Skeletal muscle tissue (tissue), 4 donors: ENCODE measurements around the gene PHAF1. TPM values are rescaled to one million over a fixed set of nuclear protein-coding genes. Genes with fewer than 3 reads are reported as not detected.

Experiments
- H3K27ac ChIP-seq: one replicate; pipeline ENCODE4 v1.7.0; 2013; ENCODE audit warnings: mild to moderate bottlenecking, low read depth, low read length, inconsistent platforms
- H3K27me3 ChIP-seq, 3 donors: one replicate each; pipeline ENCODE4 v1.7.0; 2013; ENCODE audit warnings: low read length in 3 of 3; ENCODE audit not compliant: control insufficient read depth in 3 of 3, insufficient read depth in 3 of 3
- H3K36me3 ChIP-seq, 3 donors: one replicate each; pipeline ENCODE4 v1.7.0; 2013; ENCODE audit warnings: low read length in 3 of 3; ENCODE audit not compliant: control insufficient read depth in 3 of 3, insufficient read depth in 3 of 3
- H3K4me1 ChIP-seq, 3 donors: one replicate each; pipeline ENCODE4 v1.7.0; 2013; ENCODE audit warnings: low read length in 3 of 3, mild to moderate bottlenecking in 3 of 3; ENCODE audit not compliant: control insufficient read depth in 3 of 3, insufficient read depth in 3 of 3
- H3K4me3 ChIP-seq, 3 donors: one replicate each; pipeline ENCODE4 v1.7.0; 2013; ENCODE audit warnings: low read length in 3 of 3
- H3K9ac ChIP-seq, 3 donors: one replicate each; pipeline ENCODE4 v1.7.0; 2013; ENCODE audit warnings: low read length in 3 of 3, mild to moderate bottlenecking in 3 of 3, moderate library complexity in 2 of 3, low read depth in 1 of 3
- H3K9me3 ChIP-seq, 3 donors: one replicate each; pipeline ENCODE4 v1.7.0; 2013; ENCODE audit warnings: low read length in 3 of 3; ENCODE audit not compliant: control insufficient read depth in 3 of 3
- total RNA-seq: library from RNA; depleted of rRNA; stranded (reverse); fragments of >200 nt; gene quantifications from one replicate; pipeline ENCODE4 v1.2.3, GENCODE V29; 2014
- donor health status: Osteomylitis.

The PHAF1 gene
- total RNA-seq, 1 donor from 2014 or later, result 17.7 TPM

DNA sequence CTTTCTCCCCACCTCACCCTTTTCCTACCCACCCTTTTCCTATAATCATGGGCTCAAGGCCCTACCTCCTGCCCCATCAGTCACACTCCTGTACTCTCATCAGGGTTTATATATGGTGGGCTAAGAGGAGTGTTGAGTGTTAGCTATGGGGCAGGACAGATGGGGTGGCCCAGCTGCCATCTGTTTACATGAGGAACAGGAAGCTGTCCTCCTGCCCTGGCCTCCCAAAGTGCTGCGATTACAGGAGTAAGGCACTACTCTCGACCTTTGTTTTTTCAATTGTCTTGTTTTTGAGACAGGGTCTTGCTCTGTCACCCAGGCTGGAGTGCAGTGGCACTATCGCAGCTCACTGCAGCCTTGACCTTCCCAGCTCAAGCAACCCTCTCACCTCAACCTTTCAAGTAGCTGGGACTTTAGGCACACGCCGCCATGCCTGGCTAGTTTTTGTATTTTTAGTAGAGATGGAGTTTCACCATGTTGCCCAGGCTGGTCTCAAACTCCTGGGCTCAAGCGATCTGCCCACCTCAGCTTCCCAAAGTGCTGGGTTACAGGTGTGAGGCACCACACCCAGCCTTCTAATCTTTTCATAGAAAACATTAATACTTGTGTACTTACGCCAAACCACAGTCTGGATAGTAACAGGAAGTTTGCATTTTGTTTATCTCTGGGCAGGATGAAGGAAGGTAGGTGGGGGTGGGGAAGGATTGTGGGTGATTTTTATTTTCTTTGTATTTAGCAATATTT, 48.3 kb downstream of the PHAF1 start:
- H3K27me3 ChIP-seq, result peaks cover 0 to 5% (median 1%) of the 10 kb centered on the region in 3 donors
- no peaks in the 10 kb centered on the region for H3K9me3 ChIP-seq
- peaks cover 38 to 47% (median 39%) of the 10 kb centered on the region in 3 donors for H3K4me1 ChIP-seq
- H3K4me3 ChIP-seq, result no peak overlapping the region
- peak overlapping the region in 1 of 3 donors; percentile 25 for H3K9ac ChIP-seq
- no peak overlapping the region for H3K27ac ChIP-seq
- peaks cover 0 to 2% (median 0%) of the 10 kb centered on the region in 3 donors for H3K36me3 ChIP-seq

DNA sequence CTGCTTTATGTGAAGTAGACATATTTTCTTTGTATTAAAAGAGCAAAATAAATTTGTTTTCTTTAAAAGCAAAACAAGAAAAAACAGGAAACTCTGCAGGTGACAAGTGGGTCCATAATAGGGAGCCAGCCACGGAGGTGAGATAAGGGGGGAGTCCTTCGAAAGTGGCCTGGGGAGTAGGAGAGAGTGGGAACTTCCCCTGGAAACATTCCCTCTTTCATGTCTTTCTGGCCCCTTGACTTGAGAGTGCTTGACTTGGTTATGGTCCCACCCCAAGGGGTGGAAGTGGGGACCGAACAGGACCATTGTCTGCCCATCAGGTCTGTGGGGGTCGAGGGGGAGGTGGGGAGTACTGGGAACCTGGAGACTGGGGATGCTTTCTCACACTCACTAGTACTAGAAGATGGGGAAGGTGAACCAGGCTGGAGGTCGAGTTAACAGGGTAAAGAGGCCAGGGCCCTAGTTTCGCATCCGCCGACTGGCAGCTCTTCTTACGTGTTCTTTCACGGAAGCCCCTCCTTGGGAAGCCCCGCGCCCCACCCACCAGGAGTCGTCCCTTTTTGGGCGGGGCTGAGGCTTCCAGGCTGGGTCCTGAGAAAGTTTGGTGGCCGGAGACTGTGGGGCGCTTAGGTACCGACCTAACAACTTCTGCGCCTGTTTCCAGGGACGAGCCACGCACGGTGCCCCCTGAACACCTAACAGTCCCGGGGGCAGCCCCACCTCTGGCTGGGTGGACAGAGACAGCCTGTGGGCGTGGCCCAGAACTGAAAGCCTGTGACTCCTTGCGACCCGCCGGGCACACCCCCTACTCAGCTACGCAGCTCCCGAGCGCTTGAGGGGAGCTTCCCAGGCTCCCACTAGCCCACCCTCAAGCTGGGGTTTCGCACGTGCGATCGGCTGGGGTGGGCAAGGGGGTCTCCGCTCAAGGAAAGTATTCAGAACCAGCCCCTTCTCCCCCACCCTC, 49.2 kb downstream of the PHAF1 start:
- Histone ChIP-seq H3K36me3 (peaks cover 0 to 2% (median 0%) of the 10 kb centered on the region in 3 donors), H3K4me3 (peak overlapping the region; percentile 82 to 87 (median 85)), H3K4me1 (peaks cover 47 to 55% (median 48%) of the 10 kb centered on the region in 3 donors), H3K9me3 (no peaks in the 10 kb centered on the region), H3K27me3 (peaks cover 0 to 5% (median 0%) of the 10 kb centered on the region in 3 donors), H3K9ac (peak overlapping the region; percentile 72 to 93 (median 84)), H3K27ac (peak overlapping the region; percentile 75)

- H3K4me3 ChIP-seq, result peak overlapping the region; percentile 72 to 84 (median 82)
- peak overlapping the region; percentile 75 for H3K27ac ChIP-seq
Observed at GRCh38 chr16:67161595-67162058, 51.9 kb downstream of the PHAF1 start.

DNA sequence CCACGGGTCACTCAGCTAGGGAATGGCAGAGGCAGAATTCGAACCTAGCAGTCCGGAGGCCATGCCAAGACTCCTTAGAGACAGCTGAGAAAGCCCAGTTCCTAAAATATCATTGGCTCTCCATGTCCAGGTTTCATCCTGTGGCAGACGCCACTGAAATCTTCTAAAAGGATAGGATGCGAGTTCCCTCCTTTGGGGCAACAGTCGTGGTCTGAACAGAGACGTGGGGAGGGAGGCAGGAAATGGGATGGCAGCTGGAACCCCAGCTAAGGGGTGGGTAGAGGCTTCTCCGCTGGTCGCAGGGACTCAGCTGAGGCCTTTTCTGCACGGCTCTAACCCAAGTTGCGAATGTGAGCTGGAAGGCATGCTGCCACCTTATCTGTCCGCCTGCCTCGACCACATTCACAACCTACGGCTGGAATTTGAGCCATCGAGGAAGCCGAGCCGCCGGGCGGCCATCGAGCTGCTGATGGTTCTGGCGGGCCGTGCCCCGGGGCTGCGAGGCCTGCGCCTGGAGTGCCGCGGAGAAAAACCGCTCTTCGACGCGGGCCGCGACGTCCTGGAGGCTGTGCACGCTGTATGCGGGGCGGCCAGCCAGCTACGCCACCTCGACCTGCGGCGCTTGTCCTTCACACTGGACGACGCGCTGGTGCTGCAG, 52.9 kb downstream of the PHAF1 start:
- Histone ChIP-seq H3K27me3 (peaks cover 0 to 5% (median 0%) of the 10 kb centered on the region in 3 donors), H3K27ac (peak overlapping the region; percentile 91)

More at GRCh38 chr16:67161595-67162058, 51.9 kb downstream of the PHAF1 start:
- H3K9me3 ChIP-seq, result no peaks in the 10 kb centered on the region
- H3K36me3 ChIP-seq, result peaks cover 0 to 1% (median 1%) of the 10 kb centered on the region in 3 donors
- peak overlapping the region; percentile 62 to 93 (median 70) for H3K9ac ChIP-seq
- peaks cover 0 to 5% (median 0%) of the 10 kb centered on the region in 3 donors for H3K27me3 ChIP-seq
- peaks cover 57 to 64% (median 59%) of the 10 kb centered on the region in 3 donors for H3K4me1 ChIP-seq

GRCh38 chr16:67163164-67163998, 53.6 kb downstream of the PHAF1 start:
- Histone ChIP-seq H3K36me3 (peaks cover 8 to 13% (median 12%) of the 10 kb centered on the region in 3 donors), H3K27me3 (peaks cover 0 to 5% (median 0%) of the 10 kb centered on the region in 3 donors), H3K4me1 (peaks cover 60 to 71% (median 62%) of the 10 kb centered on the region in 3 donors), H3K9ac (peak overlapping the region; percentile 73 to 93 (median 76)), H3K4me3 (peak overlapping the region; percentile 65 to 83 (median 83)), H3K27ac (peak overlapping the region; percentile 91), H3K9me3 (no peaks in the 10 kb centered on the region)

More for the DNA sequence above, 52.9 kb downstream of the PHAF1 start:
- H3K36me3 ChIP-seq, result peaks cover 8 to 11% (median 10%) of the 10 kb centered on the region in 3 donors
- H3K9ac ChIP-seq, result peak overlapping the region; percentile 32 to 93 (median 76)
- H3K4me1 ChIP-seq, result peaks cover 60 to 67% (median 62%) of the 10 kb centered on the region in 3 donors
- no peaks in the 10 kb centered on the region for H3K9me3 ChIP-seq
- peak overlapping the region; percentile 31 to 83 (median 83) for H3K4me3 ChIP-seq

GRCh38 chr16:67163999-67164558, 54.3 kb downstream of the PHAF1 start:
- Histone ChIP-seq H3K9ac (peak overlapping the region; percentile 73 to 93 (median 76)), H3K4me1 (peaks cover 63 to 73% (median 67%) of the 10 kb centered on the region in 3 donors), H3K36me3 (peaks cover 8 to 17% (median 13%) of the 10 kb centered on the region in 3 donors), H3K4me3 (peak overlapping the region; percentile 65 to 83 (median 83)), H3K27me3 (peaks cover 0 to 5% (median 0%) of the 10 kb centered on the region in 3 donors), H3K9me3 (no peaks in the 10 kb centered on the region), H3K27ac (peak overlapping the region; percentile 91)

- Histone ChIP-seq H3K9me3 (no peaks in the 10 kb centered on the region), H3K27ac (peak within 1 kb of the TSS; percentile 91), H3K27me3 (peaks cover 0 to 5% (median 0%) of the 10 kb centered on the region in 3 donors), H3K4me1 (peaks cover 64 to 73% (median 68%) of the 10 kb centered on the region in 3 donors), H3K9ac (peak within 1 kb of the TSS; percentile 82 to 96 (median 90)), H3K36me3 (peaks cover 8 to 19% (median 13%) of the 10 kb centered on the region in 3 donors), H3K4me3 (peak within 1 kb of the TSS; percentile 78 to 83 (median 83))
Observed at GRCh38 chr16:67164599-67165061, 54.9 kb downstream of the PHAF1 start, which contains the start of gene HSF4. TSS of gene HSF4 (plus strand) at chr16:67164745. CDS start at chr16:67164812, 67 bp downstream.
